HG03432 (cell line): ENCODE data around the gene IDUA.
"Not testable (repeated sequence)": the region's sequence is repeated elsewhere in the genome, so short reads cannot be mapped to it uniquely, and the experiment has no call there.

ENCODE experiments used
- ATAC-seq: cut with Tn5 transposase; IDR thresholded peaks from one replicate; pipeline ENCODE4 v1.9.1; 2021; ENCODE audit warnings: mild to moderate bottlenecking, moderate library complexity; ENCODE audit not compliant: unreplicated experiment

IDUA gene

DNA sequence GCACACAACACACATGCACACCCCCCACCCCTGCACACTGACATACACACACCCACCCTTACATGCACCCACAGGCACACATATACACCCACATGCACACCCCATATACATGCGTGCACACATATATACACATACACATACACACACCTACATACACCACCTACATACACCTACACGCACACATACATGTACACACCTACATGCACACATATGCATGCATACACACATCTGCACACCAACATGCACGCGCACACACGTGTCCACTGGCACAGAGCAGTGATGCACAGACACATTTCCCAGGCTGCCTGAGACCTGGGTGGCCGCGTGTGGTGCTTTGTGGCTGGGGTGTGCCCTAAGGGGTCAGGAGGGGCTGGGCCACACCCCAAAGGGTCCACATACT lies 56.3 kb downstream of the IDUA start:
- no peak for ATAC-seq

DNA sequence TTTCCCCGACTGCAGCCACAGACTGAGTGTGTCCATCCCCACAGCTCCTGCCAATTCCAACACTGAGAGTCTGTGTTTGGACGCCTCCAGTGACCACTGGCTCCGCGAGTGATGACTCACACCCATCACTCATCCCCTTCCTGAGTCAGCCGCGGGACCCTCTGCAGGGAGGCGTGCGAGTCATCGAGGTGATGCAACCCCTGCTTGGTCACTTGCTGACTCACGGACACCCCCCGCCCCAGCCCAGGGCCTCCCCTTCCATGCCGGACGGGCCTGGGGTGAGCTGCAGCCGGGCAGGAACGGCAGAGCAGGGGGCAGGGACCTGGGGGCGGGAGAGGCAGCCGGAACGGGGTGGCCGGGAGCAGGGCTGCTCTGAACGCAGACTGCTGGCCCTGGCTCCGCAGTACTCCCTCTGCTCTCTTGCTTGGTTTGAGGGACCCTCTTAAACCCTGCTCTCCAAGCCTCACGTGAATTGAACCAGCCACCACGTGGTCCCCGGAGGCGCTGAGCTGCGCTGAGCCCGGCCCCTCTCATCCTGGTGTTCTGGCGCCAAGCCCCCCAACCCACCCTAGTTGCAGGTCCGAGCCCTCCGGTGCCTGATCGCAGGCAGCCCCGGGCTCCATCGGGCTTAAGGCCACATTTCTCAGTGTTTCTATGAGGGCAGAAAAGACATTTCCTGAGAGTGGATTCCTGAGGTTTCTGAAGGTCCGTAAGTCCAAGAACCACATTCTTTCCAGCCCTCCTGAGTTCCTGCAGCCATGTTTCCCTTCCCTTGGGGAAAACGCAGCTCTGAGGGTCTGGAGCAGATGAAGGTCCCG lies 57.0 kb downstream of the IDUA start:
- ATAC-seq = no peak

DNA sequence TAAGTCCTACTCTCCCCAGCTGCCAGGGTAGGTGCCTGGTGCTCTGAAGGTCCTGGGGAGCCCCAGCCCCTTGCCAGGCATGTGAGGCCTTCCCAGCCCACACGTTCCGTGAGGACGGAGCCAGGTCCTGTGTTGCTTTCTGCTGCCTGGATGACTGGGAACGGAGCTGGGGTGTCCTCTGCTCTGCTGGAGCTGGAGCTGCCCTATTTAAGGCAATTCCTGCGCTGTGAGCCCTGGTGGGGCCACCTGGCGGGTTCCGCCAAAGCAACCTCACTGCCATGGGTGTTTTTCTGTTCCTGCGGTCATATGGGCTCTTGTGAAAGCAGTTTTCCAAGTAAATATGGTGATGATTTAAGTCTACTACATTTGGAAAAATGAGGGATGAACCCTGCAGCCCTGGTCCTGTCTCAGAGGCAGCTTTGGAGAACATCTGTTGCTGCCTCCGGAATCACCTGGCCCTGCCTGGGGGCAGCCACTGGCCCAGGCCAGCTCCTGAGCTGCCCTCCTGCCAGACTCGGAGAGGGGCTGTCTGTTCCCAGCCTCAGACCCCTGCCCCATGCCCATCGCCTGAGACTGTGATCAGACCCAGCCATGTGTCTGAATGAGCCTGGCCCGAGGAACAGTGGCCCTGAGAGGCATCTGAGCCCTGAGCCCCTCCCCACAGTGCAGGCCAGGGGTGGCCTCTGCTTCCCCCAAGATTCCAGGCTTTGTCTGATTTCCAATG lies 57.8 kb downstream of the IDUA start:
- no peak for ATAC-seq

DNA sequence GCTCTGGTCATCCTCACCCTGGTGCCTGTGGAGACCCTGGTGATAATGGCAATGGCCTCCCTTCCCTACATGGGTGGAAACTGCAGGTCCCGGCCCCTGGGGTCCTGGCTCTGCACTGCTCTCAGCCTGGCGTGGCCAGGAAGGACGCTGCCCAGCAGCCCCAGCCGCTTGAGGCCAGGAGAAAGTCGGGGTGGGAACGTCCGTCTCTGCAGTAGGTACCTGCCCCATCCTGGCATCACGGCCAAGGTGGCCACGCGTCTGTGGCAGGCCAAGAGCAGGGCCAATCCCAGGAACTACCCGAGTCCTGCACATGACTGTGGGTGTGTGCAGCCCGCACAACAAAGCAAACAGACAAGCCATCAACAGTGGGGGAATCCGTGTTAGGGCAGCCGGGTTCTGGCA lies 58.4 kb downstream of the IDUA start:
- no peak for ATAC-seq

DNA sequence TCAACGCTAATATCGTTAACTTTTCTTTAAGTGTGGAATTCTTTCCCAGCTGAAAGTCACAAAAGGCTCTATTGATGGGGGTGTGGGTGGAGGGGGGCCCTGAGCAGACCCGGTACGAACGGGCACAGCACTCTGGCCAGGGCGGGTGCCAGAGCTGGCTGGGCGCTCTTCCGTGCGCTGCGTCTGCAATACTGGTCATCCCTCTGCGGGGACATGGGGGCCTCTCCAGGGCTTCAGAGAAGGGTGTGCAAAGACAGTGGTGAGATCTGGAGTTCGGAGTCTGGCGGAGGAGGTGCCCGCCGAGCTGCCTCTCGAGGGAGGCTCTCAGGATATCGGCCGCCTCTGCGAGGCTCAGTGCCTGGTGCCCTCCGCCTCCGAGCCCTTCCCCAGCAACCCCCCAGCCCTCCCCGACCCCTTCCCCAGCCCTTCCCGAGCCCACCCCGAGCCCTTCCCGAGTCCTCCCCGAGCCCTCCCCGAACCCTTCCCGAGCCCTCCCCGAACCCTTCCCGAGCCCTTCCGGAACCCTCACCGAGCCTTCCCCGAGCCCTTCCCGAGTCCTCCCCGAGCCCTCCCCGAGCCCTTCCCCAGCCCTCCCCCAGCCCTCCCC lies 58.9 kb downstream of the IDUA start:
- no peak for ATAC-seq

DNA sequence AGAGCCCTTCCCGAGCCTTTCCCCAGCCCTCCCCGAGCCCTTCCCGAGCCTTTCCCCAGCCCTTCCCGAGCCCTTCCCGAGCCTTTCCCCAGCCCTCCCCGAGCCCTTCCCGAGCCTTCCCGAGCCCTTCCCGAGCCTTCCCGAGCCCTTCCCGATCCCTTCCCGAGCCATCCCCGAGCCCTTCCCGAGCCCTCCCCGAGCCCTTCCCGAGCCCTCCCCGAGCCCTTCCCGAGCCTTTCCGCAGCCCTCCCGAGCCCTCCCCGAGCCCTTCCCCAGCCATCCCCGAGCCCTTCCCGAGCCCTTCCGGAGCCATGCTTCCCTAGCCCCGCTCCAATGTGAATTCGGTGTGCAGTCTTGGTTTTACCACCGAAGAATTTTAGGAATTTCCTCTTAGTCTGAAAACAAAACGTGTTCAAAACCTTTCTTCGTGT lies 59.8 kb downstream of the IDUA start:
- not testable (repeated sequence) for ATAC-seq

DNA sequence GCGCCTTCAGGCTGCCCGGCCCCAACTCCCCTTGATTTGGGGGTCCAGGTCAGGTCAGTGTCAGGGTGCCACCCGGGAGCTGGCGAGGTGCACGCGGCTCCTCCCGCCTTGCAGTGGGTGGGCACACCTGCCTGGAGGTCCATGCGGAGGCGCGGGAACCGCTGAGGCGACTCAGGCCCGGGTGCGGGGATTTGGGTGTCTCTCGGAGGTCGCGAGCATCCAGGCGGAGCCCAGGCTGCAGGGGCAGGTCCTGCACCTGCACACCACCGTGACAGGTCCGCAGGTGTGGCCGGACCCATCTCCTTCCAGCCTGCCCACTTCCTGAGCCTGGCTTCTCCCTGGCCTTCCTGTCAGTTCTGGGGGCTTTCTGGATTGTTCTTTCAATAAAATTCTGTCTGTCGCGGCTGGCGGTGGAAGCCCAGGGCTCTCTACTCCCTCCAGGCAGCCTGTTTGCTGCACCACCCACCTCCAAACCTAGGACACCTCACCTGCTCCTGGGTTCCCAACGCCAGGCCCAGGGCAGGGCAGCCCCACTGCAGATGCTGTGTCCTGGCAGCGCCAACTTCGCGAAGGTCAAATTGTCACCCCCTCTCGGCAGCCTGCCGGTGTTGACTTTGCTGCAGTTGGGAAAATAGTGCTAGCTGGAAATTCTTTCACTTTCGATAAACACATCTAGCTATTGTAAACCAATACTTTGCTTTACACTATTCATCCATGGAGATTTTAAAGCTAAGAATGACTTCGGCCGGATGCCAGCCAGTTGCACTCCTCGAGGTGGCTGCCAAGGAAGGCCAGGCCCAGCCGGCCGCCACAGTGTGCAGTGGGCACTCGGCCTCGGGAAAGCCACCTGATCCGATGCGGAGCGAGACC lies 60.5 kb downstream of the IDUA start:
- no peak for ATAC-seq

DNA sequence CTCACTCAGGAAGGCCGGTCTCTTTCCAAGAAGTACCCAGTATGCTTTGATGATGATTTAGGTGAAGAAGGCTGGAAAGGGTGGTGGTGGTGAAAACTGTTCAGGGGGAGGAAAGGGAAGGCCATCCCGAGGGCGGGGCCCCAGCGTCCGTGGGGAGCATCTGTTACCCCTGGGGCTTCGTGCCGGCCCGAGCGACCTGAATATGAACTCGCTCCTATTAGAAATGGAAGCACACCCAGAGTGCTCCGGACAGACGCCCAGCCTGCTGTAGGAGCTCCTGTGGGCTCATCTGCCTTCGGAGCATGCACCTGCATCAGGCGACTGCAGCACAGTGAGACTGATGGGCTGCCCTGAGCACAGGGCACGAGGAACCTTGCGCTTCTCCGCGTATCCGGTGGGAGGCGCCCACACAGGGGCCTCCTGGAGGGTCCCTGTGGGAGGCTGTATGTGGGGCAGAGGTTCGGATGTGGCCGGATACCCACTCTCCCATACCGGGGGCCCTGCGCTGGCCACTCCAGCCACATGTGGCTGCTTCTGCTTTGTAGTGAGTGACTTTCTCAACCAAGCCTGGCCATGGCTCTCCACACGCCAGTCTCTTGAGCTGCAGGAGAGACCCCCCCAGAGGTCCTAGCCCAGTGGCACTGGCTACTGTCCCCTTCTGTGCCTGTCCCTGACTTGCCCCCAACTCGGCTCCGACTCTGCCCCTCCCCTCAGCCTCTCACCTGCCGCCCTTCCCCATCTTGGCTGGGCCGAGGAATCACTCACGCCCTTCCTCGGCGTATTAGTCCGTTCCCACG lies 61.3 kb downstream of the IDUA start:
- no peak for ATAC-seq

DNA sequence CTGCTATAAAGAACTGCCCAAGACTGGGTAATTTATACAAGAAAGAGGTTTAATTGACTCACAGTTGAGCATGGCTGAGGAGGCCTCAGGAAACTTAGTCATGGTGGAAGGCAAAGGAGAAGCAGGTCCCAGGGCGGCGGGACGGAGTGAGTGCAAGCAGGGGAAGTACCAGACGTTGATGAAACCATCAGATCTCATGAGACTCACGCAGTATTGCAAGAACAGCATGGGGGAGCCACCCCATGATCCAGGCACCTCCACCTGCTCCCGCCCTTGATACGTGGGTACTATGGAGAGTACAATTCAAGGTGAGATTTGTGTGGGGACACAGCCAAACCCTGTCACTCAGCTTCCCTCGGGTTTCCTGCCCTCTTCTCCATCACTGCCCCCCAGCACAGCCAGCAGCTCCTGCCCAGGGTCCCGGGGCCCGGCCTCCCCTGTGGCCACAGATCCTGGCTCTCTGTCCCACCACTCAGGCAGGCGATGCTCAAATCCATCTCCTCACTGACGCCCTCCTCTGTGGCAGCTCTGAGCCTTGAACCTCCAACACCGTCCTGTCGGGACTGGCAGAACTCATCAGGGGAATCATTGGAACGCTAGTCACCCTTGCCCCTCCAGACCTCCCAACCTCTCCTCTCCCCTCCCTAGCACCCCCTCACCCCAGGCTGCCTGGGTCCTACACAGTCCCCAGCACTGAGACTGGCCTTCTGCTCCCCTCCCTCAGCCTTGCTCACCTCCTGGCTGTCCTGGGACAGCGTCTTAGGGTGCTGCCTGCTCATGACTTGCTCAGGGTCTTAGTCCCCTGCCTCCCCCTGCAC lies 62.1 kb downstream of the IDUA start:
- ATAC-seq = no peak

DNA sequence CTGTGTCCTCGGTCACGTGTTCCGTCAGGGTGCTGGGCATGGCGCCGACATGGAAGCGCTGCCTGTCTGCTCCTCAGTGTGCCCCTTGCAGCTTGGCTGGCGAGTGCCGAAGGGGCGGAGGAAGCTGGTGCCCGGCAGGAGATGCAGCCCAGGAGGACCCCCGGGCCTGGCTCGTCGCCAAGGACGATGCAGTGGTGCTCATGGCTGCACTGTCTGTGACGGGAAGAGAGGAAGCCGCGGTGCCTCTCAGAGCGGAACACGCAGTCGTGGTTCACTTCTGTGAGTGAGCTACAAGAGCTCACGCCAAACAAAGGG lies 62.7 kb downstream of the IDUA start:
- ATAC-seq = no peak

DNA sequence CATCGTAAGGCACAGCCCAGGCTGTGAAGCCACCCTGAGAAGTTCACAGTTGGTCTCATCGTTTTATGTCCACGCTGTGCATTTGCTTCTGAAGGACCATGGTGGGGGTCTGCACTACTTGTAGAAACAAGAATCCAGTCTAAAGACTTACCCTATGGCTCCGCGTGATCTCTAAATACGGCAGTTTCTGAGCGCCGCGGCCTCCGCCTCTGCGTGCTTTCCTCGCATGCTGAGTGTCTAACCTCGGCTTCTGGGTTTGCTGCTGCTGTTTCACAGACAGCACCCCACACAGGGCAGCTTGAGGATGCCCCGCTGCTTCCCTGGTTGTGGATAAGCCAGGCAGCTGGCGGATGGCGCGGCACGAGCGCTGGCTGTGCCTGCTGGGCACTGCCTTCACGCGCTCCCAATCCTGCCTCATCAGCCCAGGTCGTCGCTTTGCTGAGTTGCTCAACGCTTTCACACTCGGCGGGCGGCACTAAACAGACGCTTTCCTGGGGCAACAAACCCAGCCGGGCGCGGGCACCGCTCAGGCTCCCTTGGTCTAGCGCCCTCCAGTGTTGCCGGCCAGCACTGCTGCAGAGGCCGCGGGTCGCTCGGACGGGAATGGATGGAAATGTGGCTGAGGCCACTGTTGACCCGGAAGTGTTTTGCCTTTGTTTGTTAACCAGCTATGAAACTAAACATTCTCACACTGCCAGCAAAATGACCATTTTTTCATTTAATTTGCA lies 63.8 kb downstream of the IDUA start:
- ATAC-seq = no peak

DNA sequence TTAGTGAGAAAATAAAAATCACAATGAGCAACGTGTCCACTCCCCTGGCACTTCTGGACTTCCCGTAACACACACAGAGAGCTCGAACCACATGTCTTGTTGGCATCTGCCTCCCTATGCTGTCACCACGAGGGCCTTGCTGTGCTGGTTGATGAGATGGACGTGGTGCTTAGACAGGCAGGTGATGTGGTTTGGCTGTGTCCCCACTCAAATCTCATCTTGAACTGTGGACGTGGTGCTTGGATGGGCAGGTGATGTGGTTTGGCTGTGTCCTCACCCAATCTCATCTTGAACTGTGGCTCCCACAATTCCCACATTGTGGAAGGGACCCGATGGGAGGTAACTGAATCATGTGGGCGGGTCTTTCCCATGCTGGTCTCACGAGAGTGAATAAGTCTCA lies 64.6 kb downstream of the IDUA start:
- ATAC-seq = no peak

DNA sequence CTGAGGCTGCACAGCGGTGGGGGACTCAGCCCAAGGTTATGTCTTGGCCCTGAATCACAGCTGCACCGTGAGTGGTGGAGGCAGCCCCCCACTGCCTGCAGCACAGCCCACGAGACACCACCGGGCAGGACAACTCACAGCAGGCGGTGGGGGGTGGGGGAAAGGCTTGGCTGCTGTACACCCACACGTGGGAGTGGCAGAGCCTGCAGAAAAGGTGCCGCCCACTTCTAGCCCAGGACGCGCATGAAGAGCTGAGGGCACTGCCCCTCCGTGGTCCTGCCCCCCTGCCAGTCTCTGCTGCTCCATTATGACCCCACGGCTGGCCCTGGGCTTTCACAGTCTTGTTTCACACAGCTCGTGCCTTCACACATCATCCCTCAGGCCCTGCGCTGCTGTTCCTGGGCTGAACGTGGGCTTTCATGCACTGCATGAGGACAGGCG lies 65.4 kb downstream of the IDUA start:
- ATAC-seq = no peak

DNA sequence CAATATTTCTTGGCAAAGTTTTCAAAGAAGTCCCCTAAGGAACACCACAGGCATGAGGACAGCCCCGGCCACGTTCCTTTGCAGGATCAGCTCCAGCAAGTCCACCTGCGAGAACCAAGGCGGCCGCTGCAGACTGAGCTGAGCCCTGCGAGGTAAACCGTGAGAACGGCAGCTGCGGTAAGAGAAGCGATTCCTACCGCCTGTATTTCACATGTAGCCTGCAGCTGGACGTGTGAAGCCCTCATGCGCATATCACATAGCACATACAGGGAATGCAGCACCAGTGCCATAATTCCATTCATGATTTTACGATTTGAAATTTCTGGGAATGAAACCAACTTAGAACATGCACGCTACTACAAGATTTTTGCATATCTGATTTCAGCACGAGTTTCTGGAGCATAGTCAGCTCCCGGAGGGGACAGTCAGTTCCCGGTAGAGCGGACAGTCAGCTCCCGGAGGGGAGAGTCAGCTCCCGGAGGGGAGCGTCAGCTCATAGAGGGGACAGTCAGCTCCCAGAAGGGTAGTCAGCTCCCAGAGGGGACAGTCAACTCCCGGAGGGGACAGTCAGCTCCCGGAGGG lies 66.3 kb downstream of the IDUA start:
- no peak for ATAC-seq

DNA sequence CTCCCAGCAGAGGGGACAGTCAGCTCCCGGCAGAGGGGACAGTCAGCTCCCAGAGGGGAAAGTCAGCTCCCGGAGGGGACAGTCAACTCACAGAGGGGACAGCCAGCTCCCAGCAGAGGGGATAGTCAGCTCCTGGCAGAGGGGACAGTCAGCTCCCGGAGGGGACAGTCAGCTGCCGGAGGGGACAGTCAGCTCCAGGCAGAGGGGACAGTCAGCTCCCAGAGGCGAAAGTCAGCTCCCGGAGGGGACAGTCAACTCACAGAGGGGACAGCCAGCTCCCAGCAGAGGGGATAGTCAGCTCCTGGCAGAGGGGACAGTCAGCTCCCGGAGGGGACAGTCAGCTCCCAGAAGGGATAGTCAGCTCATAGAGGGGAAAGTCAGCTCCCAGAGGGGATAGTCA lies 67.0 kb downstream of the IDUA start:
- not testable (repeated sequence) for ATAC-seq
